Stromal cell of bone marrow (primary cell): ENCODE data around the gene LATS1.

ENCODE experiments used
- DNase-seq: peaks from one replicate; pipeline ENCODE4 v3.0.0-alpha.2; 2012; ENCODE audit warnings: low read depth

The LATS1 gene

DNA sequence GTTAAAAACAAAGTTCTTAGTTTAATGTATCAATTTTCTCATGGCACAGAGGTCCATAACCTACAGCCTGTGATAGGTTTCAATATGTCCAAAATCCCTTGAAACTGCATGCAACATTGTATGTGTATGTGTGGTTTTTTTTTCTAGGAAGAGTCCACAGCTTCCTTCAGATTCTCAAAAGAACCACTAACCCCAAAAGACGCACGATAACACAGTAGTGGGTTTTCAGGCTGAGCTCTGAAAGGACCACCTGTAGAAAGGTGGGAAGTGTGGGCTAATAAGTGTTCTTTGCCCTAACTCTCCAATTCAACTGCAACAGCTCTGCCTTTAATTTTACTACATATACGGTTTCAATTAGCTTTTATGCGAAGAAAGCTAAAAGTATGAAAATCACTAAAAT lies 57.9 kb downstream of the LATS1 start:
- DNase-seq = no peak

DNA sequence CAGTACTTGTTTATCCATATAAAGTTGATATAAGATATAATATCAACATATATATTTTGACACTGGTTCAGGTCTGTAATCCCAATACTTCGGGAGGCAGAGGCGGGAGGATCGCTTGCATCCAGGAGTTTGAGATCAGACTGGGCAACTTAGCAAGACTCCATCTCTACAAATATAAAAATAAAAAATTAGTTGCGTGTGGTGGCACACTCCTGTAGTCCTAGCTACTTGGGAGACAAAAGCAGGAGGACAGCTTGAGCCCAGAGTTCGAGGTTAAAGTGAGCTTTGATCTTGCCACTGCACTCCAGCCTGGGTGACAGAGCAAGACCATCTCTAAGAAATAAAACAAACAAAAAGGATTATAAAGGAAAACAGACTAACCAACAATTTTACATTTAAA lies 60.5 kb downstream of the LATS1 start:
- DNase-seq = no peak

DNA sequence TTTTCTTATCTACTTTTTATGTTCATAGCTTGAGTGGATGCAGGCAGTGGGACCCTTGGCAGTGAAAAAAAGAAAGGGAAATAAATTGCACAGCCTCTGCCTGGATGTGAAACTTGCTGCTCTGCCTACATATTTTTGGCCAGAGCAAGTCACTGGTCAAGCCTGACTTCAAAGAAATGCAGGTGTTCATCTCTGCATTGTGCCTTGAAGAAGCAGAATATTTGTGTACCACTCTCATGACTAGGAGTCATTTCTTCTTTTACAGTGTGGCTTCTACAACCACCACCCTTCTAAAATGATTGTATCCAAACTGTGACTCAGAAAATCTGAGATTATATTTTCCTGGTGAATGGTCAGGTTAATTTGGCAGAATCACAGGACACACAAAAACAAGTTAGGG lies 66.8 kb downstream of the LATS1 start:
- DNase-seq = no peak

DNA sequence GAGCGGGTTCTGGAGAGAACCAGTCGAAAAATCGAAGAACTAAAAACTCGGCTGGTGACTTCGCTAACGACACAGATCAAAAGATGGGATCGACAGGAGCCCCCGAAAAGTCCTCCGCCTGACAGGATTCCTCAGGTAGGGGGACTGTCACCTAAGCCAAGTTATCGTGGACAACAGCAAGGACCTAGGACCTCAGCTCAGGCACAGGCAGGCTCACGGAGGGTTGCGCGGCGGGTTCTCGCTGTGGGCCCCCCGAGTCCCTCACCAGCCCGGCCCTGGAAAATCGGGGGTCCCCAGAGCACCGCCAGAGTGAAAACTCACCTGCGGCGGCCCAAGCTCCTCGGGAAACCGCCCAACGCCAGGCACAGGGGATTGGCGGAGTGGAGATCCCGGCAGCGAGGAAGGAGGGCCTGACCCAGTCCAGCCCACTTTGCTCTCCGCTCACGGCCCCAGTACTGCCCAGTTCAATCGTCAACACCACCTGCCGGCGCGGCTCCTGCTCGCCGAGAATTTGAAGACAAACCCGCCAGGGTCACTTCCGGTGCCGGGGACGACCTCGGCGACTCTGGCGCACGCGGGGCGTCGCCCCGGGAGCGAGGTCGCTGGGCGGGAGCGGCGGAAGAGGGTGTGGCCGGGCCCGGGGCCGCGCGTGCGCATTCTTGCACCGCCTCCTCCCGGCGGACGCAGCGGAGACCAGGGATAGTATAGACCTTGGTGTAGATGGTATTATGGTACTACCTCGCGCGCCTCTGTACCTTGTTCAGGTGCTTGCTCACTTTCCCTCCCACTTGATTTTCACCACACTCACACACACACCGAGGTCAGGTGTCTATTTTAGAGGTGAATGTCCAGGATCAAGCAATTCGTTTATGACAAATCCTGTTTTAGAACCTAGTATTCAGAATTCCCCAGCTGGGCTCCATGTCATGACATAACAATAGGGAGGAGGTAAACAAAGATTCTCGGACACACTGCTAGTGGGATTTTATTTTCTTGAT lies 69.5 kb downstream of the LATS1 start, which contains the start of gene KATNA1:
TSS of gene KATNA1 (minus strand) at position 567 of the 998 bp plus-strand sequence. CDS start 10,167 bp downstream, outside the sequence.
- DNase-seq = peak; percentile 33

DNA sequence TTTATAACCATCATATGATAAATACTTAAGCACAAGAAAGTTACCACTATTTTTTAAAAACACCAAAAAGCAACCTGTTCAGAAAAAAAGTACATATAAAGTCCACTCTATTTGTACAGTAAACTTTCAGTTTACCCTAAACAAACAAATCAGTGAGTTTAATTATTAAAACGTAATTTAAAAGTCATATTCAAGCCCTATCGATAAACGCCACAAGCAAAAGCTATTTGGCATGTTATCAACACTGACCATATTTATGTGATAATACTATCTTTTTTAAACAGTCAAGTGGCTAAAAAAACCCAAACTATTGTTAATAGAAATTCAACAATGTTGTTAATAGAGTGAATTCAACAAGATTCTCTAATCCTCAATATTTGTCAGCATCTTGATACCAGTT lies 71.3 kb downstream of the LATS1 start:
- no peak for DNase-seq

DNA sequence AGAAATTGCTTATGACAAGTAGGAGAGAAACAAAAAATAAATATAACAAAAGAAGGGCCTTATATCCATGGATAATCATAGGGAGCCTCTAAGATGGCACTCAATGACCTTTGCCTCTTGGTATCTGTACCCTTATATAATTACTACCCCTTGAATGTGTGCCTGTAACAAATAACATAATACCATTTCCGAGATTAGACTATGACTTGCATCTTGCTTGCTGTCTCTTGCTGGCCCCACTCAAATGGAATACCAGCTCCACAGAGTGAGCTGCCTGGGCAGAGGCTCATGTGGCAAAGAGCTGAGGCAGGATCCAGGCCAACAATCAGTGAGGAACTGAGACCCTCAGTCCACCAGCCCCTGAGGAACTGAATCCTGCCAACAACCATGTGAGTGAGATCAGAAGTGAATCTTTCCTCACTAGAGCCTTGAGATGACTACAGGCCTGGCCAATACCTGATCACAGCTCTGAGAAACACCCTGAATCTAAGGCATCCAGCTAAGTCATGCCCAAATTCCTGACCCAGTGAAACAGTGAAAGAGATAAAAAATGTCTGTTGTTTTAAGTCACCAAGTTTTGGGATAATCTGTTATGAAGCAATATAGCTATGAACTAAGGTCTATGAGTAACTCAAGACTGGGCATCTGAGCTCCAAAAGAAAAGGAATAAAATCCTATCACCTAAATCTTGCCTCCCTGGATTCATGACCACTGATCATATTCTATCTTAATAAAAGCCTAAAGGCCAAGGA lies 74.9 kb downstream of the LATS1 start:
- peak; percentile 20 for DNase-seq

DNA sequence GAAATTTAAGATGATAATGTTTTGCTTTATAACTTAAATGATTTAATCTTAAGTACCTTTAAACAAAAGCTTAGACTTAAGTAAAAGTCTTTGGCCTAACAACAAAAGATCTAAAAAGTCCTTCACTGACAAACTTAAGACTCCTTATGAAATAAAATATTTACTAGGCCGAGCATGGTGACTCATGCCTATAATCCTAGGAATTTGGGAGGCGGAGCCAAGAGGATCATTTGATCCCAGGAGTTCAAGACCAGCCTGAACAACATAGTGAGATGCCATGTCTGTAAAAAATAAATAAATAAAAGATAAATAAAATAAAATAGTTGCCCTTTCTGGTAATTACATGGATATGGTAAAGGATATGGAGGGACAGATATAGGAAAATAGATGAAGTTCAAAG lies 81.8 kb downstream of the LATS1 start:
- DNase-seq = peak; percentile 35

DNA sequence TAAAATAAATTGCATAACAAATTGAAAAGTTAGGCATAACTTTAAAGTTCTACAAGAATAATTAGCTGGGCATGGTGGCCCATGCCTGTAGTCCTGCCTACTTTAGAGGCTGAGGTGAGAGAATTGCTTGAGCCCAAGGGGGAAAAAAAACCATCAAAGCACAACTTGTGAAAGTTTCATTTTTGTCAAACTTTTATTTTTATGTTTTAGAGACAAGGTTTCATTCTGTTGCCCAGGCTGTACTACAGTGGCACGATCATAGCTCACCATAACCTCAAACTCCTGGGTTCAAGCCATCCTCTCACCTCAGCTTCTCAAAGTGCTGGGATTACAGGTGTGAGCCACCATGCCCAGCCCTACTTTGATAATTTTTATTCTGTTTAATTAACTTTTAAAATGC lies 83.6 kb downstream of the LATS1 start:
- DNase-seq = no peak

DNA sequence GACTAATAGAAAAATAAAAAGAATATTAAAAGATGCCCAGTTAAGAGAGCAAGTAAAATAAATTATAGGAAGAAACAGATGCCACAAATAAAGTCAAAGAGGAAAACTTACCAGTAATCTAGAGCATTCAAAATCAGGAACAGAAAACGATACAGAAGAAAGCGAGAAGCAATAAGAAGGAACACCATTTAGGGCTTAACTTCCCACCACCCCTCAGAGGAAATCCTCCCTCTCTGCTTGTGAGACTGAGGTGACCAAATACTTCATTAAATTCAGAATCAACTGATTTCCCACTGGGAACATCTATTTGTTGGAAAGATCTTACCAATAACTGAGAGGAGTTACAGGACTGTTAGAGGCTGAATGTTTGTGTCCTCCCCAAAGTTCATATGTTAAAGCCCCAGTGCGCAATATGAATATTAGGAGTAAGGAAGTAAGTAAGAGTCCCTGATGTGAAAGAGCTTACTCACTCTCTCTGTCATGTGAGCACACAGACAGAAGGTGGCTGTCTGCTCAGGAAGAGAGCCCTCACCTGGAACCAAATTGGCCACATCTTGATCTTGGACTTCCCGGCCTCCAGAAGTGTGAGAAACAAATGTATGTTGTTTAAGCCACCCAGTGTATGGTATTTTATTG lies 88.9 kb downstream of the LATS1 start:
- no peak for DNase-seq

DNA sequence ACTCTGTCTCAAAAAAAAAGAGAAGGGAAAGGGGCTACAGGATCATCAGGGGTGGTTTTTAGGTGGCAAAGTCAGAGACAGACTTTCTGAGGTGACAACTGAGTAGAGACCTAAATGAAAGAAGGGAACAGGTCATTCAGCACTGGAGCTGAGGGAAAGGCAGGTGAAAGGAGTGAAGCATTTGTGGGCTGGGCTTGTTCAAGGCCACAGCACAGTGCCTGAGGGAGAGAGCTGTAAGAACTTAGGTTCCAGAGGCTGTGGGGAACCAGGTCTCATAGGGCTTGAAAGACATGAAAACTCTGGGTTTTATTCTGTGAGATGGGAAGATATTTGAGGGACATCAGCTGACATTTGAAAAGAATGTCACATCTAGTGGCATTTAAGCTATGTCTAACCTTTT lies 90.2 kb downstream of the LATS1 start:
- no peak for DNase-seq

DNA sequence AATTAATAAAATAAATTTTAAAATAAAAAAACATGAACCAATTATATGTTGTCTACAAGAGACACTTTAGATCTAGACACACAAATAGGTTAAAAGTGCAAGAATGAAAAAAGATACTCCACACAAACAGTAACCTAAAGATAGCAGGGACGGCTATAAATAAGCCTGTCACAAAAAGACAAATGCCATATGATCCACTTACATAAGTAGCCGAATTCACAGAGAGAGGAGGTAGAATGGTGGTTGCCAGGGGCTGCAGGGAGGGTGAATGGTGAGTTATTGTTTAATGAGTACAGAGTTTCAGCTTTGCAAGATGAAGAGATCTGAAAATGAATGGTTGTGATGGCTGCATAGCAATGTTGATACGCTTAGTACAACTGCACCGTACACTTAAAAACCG lies 102.1 kb downstream of the LATS1 start:
- no peak for DNase-seq

DNA sequence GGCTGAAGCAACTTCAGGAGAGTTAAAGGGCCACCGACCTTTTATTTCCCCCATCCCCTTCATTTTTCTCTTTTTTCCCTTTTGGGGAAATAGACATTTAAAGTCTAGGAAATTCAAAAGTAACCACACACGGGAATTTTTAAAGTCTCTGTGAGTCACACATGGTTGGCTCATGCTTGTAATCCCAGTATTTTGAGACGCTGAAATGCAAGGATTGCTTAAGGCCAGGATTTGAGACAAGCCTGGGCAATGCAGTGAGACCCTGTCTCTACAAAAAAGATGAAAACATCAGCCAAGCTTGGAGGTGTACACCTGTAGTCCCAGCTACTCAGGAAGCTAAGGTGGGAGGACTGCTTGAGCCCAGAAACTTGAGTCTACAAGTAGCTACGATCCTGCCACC lies 103.6 kb downstream of the LATS1 start:
- peak; percentile 3 for DNase-seq

DNA sequence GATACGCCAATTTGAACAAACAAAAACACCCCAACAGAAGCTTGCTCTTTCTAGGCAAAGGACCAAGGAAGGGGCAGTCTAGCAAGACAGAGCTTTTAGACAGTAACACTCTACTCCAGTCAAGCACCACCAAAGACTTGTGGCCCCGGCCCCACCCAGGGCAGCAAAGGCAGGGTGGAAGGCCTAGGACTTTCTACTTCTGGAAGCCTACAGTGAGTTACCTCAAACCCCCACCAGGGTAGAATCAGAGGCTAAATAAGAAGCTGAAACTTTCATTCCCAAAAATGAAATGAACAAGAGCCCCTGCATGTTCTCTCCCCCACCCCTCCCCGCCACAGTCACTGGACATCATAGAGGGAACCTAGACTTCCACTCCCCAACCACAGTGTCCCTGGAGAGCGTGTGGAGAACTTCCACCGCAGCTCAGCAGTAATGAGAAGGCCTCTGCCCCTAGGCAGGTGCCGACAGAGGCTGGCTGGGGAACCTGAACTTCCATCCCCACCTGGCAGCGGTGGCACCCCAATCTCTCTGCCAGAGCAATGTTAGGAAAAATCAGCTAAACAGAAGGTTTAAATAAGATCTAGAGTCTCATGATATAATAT lies 109.4 kb downstream of the LATS1 start:
- DNase-seq = no peak
